T47D (cell line): ENCODE measurements around the gene EVA1A.

Experiments
- DNase-seq, 2 experiments: peaks; one replicate each; pipeline versions ENCODE4 v3.0.0 to v3.0.0-alpha.2; 2011 to 2012; ENCODE audit warnings: low read depth in 1 of 2, low spot score in 1 of 2
- JUND ChIP-seq: IDR thresholded peaks from 2 replicates; pipeline ENCODE4 v1.6.1; 2012; ENCODE audit warnings: low read depth
- in situ Hi-C: cut with HindIII; loops from 2 replicates; pipeline ENCODE4 v1.10.0; 2016; ENCODE audit warnings: low sequenced_read_pairs, low pct_unique_long_range_greater_than_20kb

Gene EVA1A

DNA sequence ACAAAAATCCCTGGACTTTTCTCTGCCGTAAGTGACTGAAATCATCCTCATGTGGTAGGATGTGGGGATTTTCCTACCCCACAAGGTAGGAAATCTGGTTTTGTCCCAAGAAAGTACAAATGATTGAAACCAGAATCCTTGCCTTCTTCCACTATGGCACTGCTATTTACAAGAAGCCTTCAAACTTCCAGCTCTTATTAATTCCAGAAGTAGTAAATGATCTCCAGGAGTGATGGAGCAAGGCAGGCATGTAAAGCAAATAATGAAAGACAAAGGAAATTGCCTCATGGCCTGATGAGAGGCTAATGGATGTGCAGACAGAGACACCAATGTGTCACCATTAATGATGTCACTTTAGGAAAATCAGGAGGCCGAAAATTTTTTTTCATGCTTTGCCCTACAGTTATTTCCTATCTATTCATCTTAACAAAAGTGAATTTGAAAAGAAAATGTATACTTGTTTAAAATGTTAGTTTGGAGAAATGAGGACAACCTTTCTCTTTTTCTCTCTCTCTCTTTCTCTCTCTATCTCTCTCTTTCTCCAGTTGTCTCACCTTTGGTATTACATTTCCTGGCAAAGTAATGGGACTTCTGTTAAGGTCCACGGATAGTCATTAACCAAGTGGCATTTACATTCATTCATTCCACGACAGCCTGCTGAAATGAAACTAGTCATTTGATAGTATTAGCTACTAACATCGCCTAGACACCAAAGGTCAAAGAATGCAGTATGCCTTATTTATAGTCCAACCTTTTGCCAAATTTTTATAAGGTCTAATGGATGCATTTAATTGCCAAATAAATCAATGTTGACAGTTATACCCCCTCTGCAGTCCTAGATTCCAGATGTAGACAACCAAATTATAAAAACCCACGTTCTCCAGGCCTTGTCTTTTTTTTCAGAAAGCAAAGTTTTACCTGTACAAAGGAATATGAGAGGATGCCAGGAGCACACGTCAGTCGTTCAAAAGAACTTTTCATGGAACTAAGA lies 5.0 kb upstream of the EVA1A start:
- no peak for TF ChIP-seq JUND
- DNase-seq, result no peak
- in situ Hi-C loops, result no loop called here

DNA sequence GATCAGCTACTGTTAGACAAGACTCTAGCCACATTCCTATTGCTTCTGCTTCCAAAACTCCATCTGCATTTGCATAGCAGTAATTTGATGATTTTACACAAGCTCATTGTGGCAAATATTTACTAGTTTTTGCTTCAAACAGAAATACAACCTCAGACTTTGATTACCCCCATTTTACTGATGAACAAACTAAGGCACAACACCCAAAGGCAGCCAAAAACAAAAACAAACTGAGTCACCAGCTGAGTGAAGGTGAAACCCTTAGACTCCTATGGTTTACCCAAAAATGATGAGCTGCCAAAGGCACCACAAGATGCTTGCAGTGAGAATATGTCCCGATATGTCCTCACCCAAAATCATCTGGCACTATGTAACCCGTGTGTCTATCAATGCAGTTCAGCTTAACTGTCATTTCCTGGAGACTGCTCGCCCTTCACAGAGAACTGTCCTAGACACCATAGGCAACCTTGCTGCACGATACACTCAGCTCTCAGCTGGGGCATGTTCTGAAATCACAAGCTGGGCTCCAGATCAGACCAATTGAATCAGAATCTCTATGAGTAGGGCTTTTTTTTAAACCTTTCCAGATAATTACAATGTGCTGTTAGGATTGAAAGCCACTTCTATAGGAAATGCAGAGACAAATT lies 4.1 kb upstream of the EVA1A start:
- in situ Hi-C loops, result no loop called here
- no peak for TF ChIP-seq JUND
- no peak for DNase-seq

DNA sequence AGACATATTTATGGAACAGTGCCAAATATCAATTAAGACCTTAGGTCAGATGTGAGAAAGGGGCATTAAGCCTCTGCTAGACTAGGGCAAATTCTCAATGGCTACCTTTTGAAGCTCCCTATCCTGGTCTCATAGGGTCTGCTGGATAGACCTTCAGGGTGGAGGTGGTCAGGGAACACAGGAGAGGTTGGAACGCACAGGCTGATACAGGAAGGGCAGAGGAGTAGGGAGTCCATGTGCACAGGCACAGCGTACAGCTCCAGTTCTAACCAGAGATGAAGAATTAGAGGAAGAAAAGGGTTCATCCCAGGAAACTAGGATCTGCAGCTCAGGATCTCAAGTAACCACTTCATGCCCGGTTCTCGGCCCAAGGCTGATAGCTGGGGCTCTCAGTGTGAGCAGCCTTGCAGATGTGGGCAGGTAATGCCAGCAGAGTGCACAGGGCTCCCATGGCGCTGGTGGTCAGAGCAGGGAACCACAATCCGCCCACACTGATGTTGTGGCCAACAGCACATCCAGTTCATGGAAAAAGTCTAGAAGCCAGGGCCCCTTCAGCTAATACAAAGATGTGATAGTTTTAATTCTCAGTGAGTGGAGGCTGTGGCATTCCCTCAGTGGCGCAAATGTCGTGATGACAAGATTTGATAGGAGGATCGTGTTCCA lies 3.4 kb upstream of the EVA1A start:
- no peak for TF ChIP-seq JUND
- in situ Hi-C loops, result no loop called here
- DNase-seq, result no peak

DNA sequence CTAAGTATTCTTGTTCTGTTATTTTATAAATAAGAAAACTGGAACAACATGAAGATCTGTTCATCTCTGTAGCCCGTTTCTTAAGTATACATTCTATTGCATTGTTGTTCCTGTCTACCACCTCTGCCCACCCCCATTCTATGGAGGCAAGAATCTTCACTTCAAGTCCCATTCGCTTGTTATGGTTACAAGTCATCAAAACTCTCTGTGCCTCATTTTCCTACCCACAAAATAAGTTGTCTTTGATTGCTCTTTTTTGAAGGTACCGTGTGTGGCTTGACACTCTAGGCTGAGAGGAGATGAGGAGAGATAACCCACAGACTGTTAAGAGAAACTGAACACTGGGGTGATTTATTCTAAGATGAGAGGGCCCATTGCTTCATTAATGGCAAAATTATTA lies 2.9 kb upstream of the EVA1A start:
- in situ Hi-C loops, result no loop called here
- DNase-seq, result no peak
- no peak for TF ChIP-seq JUND

DNA sequence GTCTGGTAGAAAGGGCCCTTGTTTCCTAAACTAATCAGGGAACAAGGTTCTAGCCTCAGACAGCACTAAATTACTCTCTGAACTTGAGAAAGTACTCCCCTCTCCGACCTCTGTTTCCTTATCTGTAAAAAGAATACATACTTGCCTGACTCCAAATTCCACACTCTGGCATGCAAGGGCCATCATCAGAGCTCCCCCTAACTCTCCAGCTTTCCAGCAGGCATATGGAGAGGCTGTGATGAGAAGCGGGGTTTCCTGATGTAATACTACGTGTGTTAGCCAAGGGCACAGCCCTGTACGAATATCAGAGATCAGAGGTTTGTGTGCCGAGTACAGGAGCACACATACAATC lies 1.8 kb upstream of the EVA1A start:
- in situ Hi-C loops, result no loop called here
- TF ChIP-seq JUND, result no peak
- no peak for DNase-seq

DNA sequence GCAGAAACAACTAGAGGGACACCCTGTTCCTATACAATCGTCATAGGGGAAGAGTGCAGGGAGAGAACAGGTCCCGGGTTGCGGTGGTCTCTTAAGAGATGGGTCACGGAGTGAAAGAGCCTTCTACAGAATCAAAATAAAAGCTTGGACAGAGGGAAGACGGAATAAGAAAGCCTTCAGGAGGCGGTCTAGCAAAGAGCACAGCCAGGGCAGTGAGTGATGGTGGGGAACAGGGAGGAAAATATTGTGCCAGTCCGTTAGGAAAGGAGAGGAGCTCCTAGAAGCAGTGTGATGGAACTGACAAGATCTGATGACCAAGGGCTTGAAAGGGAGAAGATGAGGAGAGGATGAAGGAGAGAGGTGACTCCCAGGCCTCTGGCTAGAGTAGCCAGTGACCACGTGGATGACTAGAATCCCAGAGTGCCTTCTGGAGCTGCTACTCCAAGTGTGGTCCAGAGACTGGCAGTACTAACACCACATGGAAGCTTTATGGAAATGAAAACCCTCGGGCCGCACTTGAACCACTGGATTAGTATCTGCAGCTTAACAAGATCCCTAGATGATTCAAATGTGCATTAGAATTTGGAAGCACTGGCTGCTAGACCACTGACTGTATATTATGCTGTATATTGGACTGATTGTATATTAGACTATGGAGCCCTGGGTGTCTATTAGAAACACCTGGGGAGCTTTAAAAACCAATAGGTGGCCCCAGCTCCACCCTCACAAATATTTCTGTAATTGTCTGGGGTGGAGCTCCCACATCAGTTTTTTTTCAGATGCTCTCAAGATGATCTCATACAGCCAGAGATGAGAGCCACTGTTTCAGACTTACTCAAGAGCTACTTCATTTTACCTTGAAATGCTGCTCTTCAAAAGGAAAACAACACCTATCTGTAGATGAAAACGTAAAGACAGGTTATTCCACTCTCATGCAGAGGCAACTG lies 1.1 kb upstream of the EVA1A start:
- in situ Hi-C loops, result no loop called here
- no peak for TF ChIP-seq JUND
- DNase-seq, result no peak

DNA sequence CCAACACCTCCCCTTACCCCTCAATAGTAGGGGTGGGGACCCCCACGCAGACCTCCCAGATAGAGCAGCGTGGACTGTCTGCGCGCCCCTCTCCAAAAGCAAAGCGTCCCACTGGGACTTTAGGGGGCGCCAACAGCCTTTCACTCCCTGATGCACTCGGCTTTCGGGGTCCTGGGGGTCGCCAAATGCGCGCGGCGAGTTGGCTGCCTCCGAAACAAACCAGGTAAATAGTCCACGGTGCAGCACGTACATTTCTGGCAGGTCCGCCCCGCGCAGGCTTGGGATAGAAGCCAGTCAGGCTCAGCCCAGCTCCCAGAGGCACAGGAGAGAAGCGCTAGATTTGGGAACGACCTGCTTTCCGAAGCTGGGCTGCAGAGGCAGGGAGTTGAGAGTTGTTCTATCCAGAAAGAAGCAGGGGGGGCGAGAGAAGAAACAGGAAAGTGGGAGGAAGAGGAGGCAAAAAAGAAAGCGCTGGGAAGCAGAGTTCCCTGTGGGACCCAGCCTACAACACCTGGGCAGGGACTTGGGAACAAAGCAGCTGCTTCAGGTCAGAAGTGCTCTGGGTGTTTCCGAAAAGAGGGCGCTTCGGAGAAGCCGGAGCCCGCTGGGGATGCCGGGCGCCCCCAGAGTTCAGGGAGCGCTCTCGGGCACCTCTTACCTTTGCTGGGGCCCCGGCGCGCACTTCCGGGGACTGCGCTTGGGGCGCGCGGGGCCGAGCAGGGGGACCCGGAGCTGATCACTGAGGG lies 544 bp downstream of the EVA1A start:
- in situ Hi-C loops, result no loop called here
- DNase-seq, result peak; percentile 16 to 32

DNA sequence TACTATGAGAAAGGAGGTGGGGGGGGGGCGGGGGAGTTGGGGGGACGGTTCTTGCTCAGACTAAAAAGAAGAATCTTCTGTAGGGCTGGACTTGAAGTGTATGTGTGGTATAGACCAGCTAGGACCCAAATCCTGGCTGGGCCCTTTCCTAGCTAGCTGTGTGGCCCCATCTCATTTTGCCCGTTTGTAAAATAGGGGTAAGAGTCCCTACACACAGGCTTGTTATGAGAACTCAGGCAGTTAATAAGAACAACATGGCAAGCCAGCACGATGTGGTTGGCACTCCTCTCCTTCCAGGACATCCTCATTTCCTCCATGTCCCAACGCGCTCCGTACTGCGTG lies 1.1 kb downstream of the EVA1A start:
- in situ Hi-C loops, result no loop called here
- no peak for TF ChIP-seq JUND
- no peak for DNase-seq

More for the DNA sequence above, 544 bp downstream of the EVA1A start:
- TF ChIP-seq JUND, result no peak

DNA sequence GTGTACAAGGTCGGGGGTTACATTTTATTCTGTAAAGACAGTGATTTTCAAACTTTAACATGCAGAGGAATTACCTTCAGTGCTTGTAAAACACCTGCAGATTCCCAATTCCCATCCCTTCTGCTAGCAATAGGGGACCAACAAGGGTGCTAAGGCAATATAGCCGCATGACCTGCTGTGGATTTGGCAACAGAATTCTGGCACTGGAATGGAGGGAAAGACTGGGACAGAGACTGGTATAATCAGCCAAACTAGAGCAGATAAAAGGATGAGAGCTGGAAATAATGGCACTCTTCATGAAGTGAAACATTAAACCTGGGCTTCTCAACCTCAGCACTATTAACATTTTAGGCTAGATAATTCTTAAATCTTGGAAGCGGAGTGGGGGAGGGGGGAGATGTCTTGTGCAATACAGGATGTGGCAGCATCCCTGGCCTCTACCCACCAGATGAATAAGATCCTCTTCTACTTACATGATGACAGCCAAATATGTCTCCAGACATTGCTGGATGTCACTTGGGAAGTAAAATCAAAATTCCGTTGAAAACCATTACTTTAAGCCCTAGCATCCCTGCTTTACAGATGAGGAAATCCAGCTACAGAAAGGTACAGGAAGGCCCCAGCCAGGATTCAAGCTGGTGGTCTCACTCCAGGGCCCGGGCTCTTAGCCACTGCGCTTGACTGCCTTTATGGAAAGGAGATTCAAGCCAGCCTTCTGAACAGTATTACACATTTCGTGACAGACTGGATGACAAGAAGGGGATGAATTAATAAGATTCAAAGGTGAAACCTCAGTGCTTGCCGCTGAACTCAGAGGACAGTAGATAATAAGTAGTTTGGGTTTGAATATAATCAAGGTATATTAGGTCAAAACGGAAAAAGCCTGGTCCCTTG lies 1.7 kb downstream of the EVA1A start:
- in situ Hi-C loops, result no loop called here
- no peak for TF ChIP-seq JUND
- DNase-seq, result no peak

DNA sequence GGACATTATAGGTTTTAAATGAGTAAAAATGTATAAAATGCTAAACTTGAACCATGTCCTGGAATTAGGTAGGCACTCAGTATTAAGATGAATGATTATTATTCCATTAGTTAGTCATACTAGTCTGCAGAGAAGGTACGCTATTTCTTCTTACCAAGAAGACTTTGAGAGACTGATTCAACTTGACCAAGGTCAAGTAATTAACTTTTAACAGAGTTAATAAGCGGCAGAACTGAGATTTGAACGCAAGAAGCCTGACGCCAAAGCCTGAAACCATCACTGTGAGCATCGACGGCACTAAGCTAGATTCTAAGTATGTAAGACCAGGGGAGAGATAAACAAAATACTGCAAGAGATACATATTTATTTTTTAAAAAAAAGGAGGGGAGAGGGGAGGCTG lies 2.6 kb downstream of the EVA1A start:
- in situ Hi-C loops, result no loop called here
- TF ChIP-seq JUND, result no peak
- no peak for DNase-seq
